SK-N-SH treated with all-trans-retinoic acid at 6 μM for 48 hours (cell line): ENCODE data around the gene PPP1R2.

Source experiments
- ATAC-seq: fragments of 200-7000 bp; cut with Tn5 transposase; 3 replicates; pipeline ENCODE4 v1.9.1; 2020; ENCODE audit warnings: mild to moderate bottlenecking, moderate library complexity
- ARNTL ChIP-seq: fragments of 450-650 bp; formaldehyde crosslinking; IDR thresholded peaks from 2 replicates; pipeline ENCODE4 v1.5.0; 2020; ENCODE audit warnings: low read depth, mild to moderate bottlenecking, moderate library complexity, borderline replicate concordance
- BACH2 ChIP-seq: fragments of 250-450 bp; sonication (Bioruptor Pico); IDR thresholded peaks from 2 replicates; pipeline ENCODE4 v1.9.0; 2021; ENCODE audit warnings: mild to moderate bottlenecking, borderline replicate concordance
- CSDC2 ChIP-seq: fragments of 250-450 bp; sonication (Bioruptor Pico); IDR thresholded peaks from 2 replicates; pipeline ENCODE4 v1.5.0; 2020; ENCODE audit warnings: mild to moderate bottlenecking, moderate library complexity
- GLIS3 ChIP-seq: fragments of 250-450 bp; sonication (Bioruptor Pico); IDR thresholded peaks from 2 replicates; pipeline ENCODE4 v1.5.0; 2020; ENCODE audit warnings: mild to moderate bottlenecking, moderate library complexity
- OSR1 ChIP-seq: fragments of 250-450 bp; sonication (Bioruptor Pico); IDR thresholded peaks from 2 replicates; pipeline ENCODE4 v1.8.0; 2022; ENCODE audit warnings: moderate library complexity, mild to moderate bottlenecking, inconsistent platforms
- PATZ1 ChIP-seq: fragments of 250-450 bp; sonication (Bioruptor Pico); IDR thresholded peaks from 2 replicates; pipeline ENCODE4 v1.8.0; 2020; ENCODE audit warnings: mild to moderate bottlenecking, moderate library complexity, borderline replicate concordance
- POU6F1 ChIP-seq: fragments of 250-450 bp; sonication (Bioruptor Pico); IDR thresholded peaks from 2 replicates; pipeline ENCODE4 v1.8.0; 2021; ENCODE audit warnings: low read depth, mild to moderate bottlenecking, moderate library complexity, borderline replicate concordance
- PPARA ChIP-seq: fragments of 250-450 bp; sonication (Bioruptor Pico); IDR thresholded peaks from 2 replicates; pipeline ENCODE4 v1.5.0; 2020; ENCODE audit warnings: mild to moderate bottlenecking, borderline replicate concordance
- TCF4 ChIP-seq: fragments of 250-450 bp; sonication (Bioruptor Pico); IDR thresholded peaks from 2 replicates; pipeline ENCODE4 v1.8.0; 2021; ENCODE audit warnings: mild to moderate bottlenecking, moderate library complexity, borderline replicate concordance
- TSHZ2 ChIP-seq: fragments of 250-450 bp; sonication (Bioruptor Pico); IDR thresholded peaks from 2 replicates; pipeline ENCODE4 v1.5.0; 2020; ENCODE audit warnings: mild to moderate bottlenecking, moderate library complexity
- ZFP3 ChIP-seq: fragments of 250-450 bp; sonication (Bioruptor Pico); IDR thresholded peaks from 2 replicates; pipeline ENCODE4 v1.5.0; 2020; ENCODE audit warnings: mild to moderate bottlenecking, moderate library complexity
- ZFP30 ChIP-seq: fragments of 450-650 bp; formaldehyde crosslinking; IDR thresholded peaks from 2 replicates; pipeline ENCODE4 v1.5.0; 2022; ENCODE audit warnings: mild to moderate bottlenecking, moderate library complexity
- ZNF70 ChIP-seq: fragments of 450-650 bp; formaldehyde crosslinking; IDR thresholded peaks from 2 replicates; pipeline ENCODE4 v1.5.0; 2020; ENCODE audit warnings: mild to moderate bottlenecking, moderate library complexity
- ZNF8 ChIP-seq: fragments of 450-650 bp; formaldehyde crosslinking; IDR thresholded peaks from 2 replicates; pipeline ENCODE4 v1.5.0; 2020; ENCODE audit warnings: mild to moderate bottlenecking, moderate library complexity
- TF ChIP-seq, protein P1 (sequence below): fragments of 250-450 bp; sonication (Bioruptor Pico); IDR thresholded peaks from 2 replicates; pipeline ENCODE4 v1.5.1; 2021; ENCODE audit warnings: mild to moderate bottlenecking, moderate library complexity
- TF ChIP-seq, protein P2 (sequence below): fragments of 250-450 bp; sonication (Bioruptor Pico); IDR thresholded peaks from 2 replicates; pipeline ENCODE4 v1.5.1; 2020; ENCODE audit warnings: low read depth, mild to moderate bottlenecking, moderate library complexity

PPP1R2 gene

DNA sequence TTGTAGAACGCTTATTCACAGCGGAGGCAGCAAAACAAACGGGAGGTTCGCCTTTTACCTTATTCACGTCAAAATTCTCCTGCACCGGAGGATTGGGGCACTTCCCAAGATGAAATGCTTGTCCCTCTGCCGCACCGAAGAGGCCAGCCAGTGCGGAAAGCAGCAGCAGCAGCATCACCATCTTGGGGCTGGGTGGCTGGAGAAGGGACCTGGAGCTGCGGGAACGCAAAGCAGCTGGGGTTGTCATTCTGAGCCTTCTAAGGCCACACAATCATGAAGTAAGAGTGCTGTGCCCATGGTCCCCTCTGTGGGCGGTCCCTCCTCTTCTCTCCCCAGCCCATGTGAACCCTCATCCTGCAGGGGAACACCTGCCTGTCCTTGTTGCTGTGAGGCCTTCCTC lies 36.2 kb upstream of the PPP1R2 start (continued):
- TF ChIP-seq TSHZ2 (CRISPR knock-in tag) (no peak), TCF4 (no peak), POU6F1 (CRISPR knock-in tag) (no peak), ZNF70 (no peak)
- TF ChIP-seq, protein P1, sequence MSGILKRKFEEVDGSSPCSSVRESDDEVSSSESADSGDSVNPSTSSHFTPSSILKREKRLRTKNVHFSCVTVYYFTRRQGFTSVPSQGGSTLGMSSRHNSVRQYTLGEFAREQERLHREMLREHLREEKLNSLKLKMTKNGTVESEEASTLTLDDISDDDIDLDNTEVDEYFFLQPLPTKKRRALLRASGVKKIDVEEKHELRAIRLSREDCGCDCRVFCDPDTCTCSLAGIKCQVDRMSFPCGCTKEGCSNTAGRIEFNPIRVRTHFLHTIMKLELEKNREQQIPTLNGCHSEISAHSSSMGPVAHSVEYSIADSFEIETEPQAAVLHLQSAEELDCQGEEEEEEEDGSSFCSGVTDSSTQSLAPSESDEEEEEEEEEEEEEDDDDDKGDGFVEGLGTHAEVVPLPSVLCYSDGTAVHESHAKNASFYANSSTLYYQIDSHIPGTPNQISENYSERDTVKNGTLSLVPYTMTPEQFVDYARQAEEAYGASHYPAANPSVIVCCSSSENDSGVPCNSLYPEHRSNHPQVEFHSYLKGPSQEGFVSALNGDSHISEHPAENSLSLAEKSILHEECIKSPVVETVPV: no peak
- TF ChIP-seq, all 23 proteins: peak for 0

- no peak for ATAC-seq
- TF ChIP-seq ZFP3 (CRISPR knock-in tag) (no peak), TCF4 (no peak), ZFP30 (no peak), PPARA (CRISPR knock-in tag) (no peak), ARNTL (CRISPR knock-in tag) (no peak), ZNF70 (no peak), TSHZ2 (CRISPR knock-in tag) (no peak), GLIS3 (CRISPR knock-in tag) (no peak), CSDC2 (CRISPR knock-in tag) (no peak)
- TF ChIP-seq, protein P1: no peak
These were observed 35.4 kb upstream of the PPP1R2 start for GRCh38 chr3:195578565-195578964.

DNA sequence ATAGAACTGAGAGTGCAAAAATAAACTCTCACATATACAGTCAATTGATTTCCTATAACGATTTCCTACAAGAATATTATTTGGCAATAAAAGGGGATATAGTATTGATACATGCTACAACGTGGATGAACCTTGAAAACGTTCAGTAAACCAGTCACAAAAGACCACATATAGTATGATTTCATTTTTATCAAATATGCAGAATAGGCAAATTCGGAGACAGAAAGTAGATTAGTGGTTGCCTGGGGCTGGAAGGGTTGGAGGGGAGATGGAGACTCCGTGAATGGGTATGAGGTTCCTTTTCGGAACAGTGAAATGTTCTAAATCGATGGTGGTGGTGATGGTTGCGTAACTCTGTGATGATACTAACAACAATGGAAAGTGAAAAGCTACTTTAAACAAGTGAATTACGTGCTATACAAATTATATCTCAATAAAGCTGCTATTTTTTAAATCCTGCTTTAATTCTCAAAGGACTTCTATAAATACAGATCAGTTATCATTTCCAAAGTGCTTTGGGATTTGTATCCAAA lies 34.6 kb upstream of the PPP1R2 start:
- ATAC-seq: no peak
- TF ChIP-seq TCF4 (no peak), PPARA (CRISPR knock-in tag) (no peak), GLIS3 (CRISPR knock-in tag) (no peak)

- ATAC-seq: no peak
- no peak for TF ChIP-seq CSDC2 (CRISPR knock-in tag)
- TF ChIP-seq, protein P1: no peak
- TF ChIP-seq, protein P2, sequence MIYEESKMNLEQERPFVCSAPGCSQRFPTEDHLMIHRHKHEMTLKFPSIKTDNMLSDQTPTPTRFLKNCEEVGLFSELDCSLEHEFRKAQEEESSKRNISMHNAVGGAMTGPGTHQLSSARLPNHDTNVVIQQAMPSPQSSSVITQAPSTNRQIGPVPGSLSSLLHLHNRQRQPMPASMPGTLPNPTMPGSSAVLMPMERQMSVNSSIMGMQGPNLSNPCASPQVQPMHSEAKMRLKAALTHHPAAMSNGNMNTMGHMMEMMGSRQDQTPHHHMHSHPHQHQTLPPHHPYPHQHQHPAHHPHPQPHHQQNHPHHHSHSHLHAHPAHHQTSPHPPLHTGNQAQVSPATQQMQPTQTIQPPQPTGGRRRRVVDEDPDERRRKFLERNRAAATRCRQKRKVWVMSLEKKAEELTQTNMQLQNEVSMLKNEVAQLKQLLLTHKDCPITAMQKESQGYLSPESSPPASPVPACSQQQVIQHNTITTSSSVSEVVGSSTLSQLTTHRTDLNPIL (CRISPR knock-in tag): no peak
- no peak for TF ChIP-seq PATZ1 (CRISPR knock-in tag)
- no peak for TF ChIP-seq BACH2 (CRISPR knock-in tag)
- TF ChIP-seq OSR1 (CRISPR knock-in tag): no peak
- TF ChIP-seq ZNF8 (CRISPR knock-in tag): no peak
These were observed 31.6 kb upstream of the PPP1R2 start for GRCh38 chr3:195574497-195575304.
